H1 (cell line): ENCODE results near the gene TRAF3. TPM values are rescaled to one million over a fixed set of nuclear protein-coding genes. Genes with fewer than 3 reads are reported as not detected.

Experiments used
- CTCF ChIA-PET: fragments of 300-600 bp; sonication (Branson Sonifier 250); formaldehyde crosslinking; loops from one replicate; lab custom pipeline; 2021; ENCODE audit not compliant: partially characterized antibody; lab: Charles Lee
- POLR2A ChIA-PET: fragments of 300-600 bp; sonication (Branson Sonifier 250); formaldehyde crosslinking; loops from one replicate; lab custom pipeline; 2021; ENCODE audit warnings: inconsistent platforms; ENCODE audit not compliant: partially characterized antibody; lab: Charles Lee
- DNase-seq, 2 experiments: peaks; one replicate each; pipeline versions ENCODE4 v3.0.0 to v3.0.0-alpha.2; 2010 to 2022; ENCODE audit warnings: low spot score in 2 of 2, low read depth in 1 of 2, mixed read lengths in 1 of 2
- FAIRE-seq: peaks from 2 replicates; lab custom pipeline; 2011; peaks lifted over from hg19 to GRCh38; lab: Jason Lieb, UNC
- H2AFZ ChIP-seq: 2 replicates; pipeline ENCODE4 v1.8.1; 2012; ENCODE audit warnings: low read length, inconsistent platforms
- H2AK5ac ChIP-seq: 2 replicates; pipeline ENCODE4 v1.6.1; 2013; ENCODE audit warnings: low read depth, low read length
- H2BK120ac ChIP-seq: replicated peaks from 2 replicates; pipeline ENCODE3; 2013; ENCODE audit warnings: low read depth, low read length, inconsistent platforms
- H2BK12ac ChIP-seq: 2 replicates; pipeline ENCODE4 v1.6.1; 2013; ENCODE audit warnings: low read depth, low read length
- H2BK15ac ChIP-seq: 2 replicates; pipeline ENCODE4 v1.6.1; 2013; ENCODE audit warnings: low read length
- H2BK20ac ChIP-seq: 2 replicates; pipeline ENCODE4 v1.6.1; 2013; ENCODE audit warnings: low read length
- H2BK5ac ChIP-seq: 2 replicates; pipeline ENCODE4 v1.6.1; 2013; ENCODE audit warnings: low read depth, low read length
- H3K14ac ChIP-seq: 2 replicates; pipeline ENCODE4 v1.6.1; 2013; ENCODE audit warnings: inconsistent platforms; ENCODE audit not compliant: insufficient read length
- H3K18ac ChIP-seq: 2 replicates; pipeline ENCODE4 v1.6.1; 2013; ENCODE audit warnings: low read length; ENCODE audit errors: extremely low read depth
- H3K23ac ChIP-seq: 2 replicates; pipeline ENCODE4 v1.6.1; 2013; ENCODE audit warnings: inconsistent platforms; ENCODE audit not compliant: insufficient read length
- H3K23me2 ChIP-seq: 2 replicates; pipeline ENCODE4 v1.6.1; 2013; ENCODE audit warnings: low read depth, low read length
- H3K27ac ChIP-seq: 2 replicates; pipeline ENCODE4 v1.6.1; 2011; ENCODE audit warnings: low read depth, low read length, inconsistent platforms
- H3K27me3 ChIP-seq, 4 experiments: replicated peaks in 1 of 4; 1 replicate in 1 of 4; 2 replicates in 3 of 4; pipeline versions ENCODE4 v1.6.1 to v1.8.1; 2011 to 2013; ENCODE audit warnings: low read length in 3 of 4, mild to moderate bottlenecking in 3 of 4, inconsistent platforms in 2 of 4, mixed read lengths in 2 of 4, moderate library complexity in 1 of 4; ENCODE audit not compliant: control insufficient read depth in 3 of 4, insufficient read depth in 3 of 4; ENCODE audit errors: extremely low read depth in 1 of 4
- H3K36me3 ChIP-seq, 4 experiments: 2 replicates each; pipeline versions ENCODE4 v1.6.1 to v1.8.1; 2011 to 2013; ENCODE audit warnings: mild to moderate bottlenecking in 4 of 4, low read length in 3 of 4, moderate library complexity in 2 of 4, control low read depth in 1 of 4, inconsistent platforms in 1 of 4; ENCODE audit not compliant: insufficient read depth in 4 of 4, control insufficient read depth in 2 of 4
- H3K4ac ChIP-seq: replicated peaks from 2 replicates; pipeline ENCODE3; 2013; ENCODE audit warnings: low read length, low read depth, mixed read lengths, inconsistent platforms; ENCODE audit not compliant: insufficient read length
- H3K4me1 ChIP-seq, 4 experiments: replicated peaks in 1 of 4; 1 replicate in 1 of 4; 2 replicates in 3 of 4; pipeline versions ENCODE4 v1.6.1 to v1.8.1; 2011 to 2013; ENCODE audit warnings: low read length in 3 of 4, inconsistent platforms in 2 of 4, mixed read lengths in 1 of 4; ENCODE audit not compliant: insufficient read depth in 4 of 4, control insufficient read depth in 3 of 4
- H3K4me2 ChIP-seq, 2 experiments: 2 replicates each; pipeline versions ENCODE4 v1.6.1 to v1.8.1; 2011 to 2013; ENCODE audit warnings: low read depth in 2 of 2, low read length in 2 of 2, control low read depth in 1 of 2, inconsistent platforms in 1 of 2, mild to moderate bottlenecking in 1 of 2; ENCODE audit not compliant: insufficient read depth in 1 of 2
- H3K4me3 ChIP-seq, 4 experiments: fragments of 200-600, 300-600 bp in 1 of 4; sonication (generic), shearing (Covaris generic), sonication (Bioruptor Twin) in 1 of 4; 2 replicates each; pipeline versions ENCODE4 v1.5.1 to v1.8.1; 2011 to 2016; ENCODE audit warnings: low read length in 4 of 4, low read depth in 3 of 4, control low read depth in 2 of 4, inconsistent platforms in 2 of 4, mild to moderate bottlenecking in 2 of 4, mixed read lengths in 1 of 4, moderate library complexity in 1 of 4; ENCODE audit not compliant: insufficient read depth in 2 of 4; ENCODE audit errors: extremely low read depth in 1 of 4
- H3K56ac ChIP-seq: replicated peaks from 2 replicates; pipeline ENCODE3; 2013; ENCODE audit warnings: low read depth, mild to moderate bottlenecking, mixed read lengths, low read length, inconsistent platforms; ENCODE audit not compliant: insufficient read length
- H3K79me1 ChIP-seq: 2 replicates; pipeline ENCODE4 v1.6.1; 2013; ENCODE audit warnings: low read depth, low read length, control low read depth
- H3K79me2 ChIP-seq, 2 experiments: 2 replicates each; pipeline versions ENCODE4 v1.6.1 to v1.8.1; 2012 to 2013; ENCODE audit warnings: low read length in 2 of 2, mild to moderate bottlenecking in 2 of 2, inconsistent platforms in 1 of 2; ENCODE audit not compliant: insufficient read depth in 2 of 2, control insufficient read depth in 1 of 2
- H3K9ac ChIP-seq, 4 experiments: replicated peaks in 1 of 4; 1 replicate in 1 of 4; 2 replicates in 3 of 4; pipeline versions ENCODE4 v1.6.1 to v1.8.1; 2011 to 2013; ENCODE audit warnings: low read depth in 3 of 4, low read length in 3 of 4, control low read depth in 2 of 4, mild to moderate bottlenecking in 2 of 4, moderate library complexity in 2 of 4, inconsistent platforms in 1 of 4; ENCODE audit errors: extremely low read depth in 1 of 4
- H3K9me3 ChIP-seq, 2 experiments: 2 replicates each; pipeline versions ENCODE4 v1.6.1 to v1.8.1; 2012 to 2013; ENCODE audit warnings: mild to moderate bottlenecking in 2 of 2, moderate library complexity in 2 of 2, control low read depth in 1 of 2, inconsistent platforms in 1 of 2, low read depth in 1 of 2, low read length in 1 of 2, mixed read lengths in 1 of 2; ENCODE audit not compliant: insufficient read depth in 2 of 2
- H4K20me1 ChIP-seq, 2 experiments: replicated peaks in 1 of 2; 2 replicates each; pipeline versions ENCODE3 to v1.8.1; 2011 to 2013; ENCODE audit warnings: inconsistent platforms in 2 of 2, low read length in 2 of 2, mild to moderate bottlenecking in 1 of 2; ENCODE audit not compliant: insufficient read depth in 2 of 2, control insufficient read depth in 1 of 2
- H4K5ac ChIP-seq: 2 replicates; pipeline ENCODE4 v1.6.1; 2013; ENCODE audit warnings: low read length, low read depth, mixed read lengths, inconsistent platforms; ENCODE audit not compliant: insufficient read length
- H4K8ac ChIP-seq: 2 replicates; pipeline ENCODE4 v1.8.0; 2013; ENCODE audit warnings: mild to moderate bottlenecking, moderate library complexity, low read length, inconsistent platforms; ENCODE audit not compliant: insufficient read depth; ENCODE audit errors: extremely low read depth
- H4K91ac ChIP-seq: replicated peaks from 2 replicates; pipeline ENCODE3; 2013; ENCODE audit warnings: low read length, mixed read lengths, inconsistent platforms; ENCODE audit not compliant: insufficient read length
- KDM1A ChIP-seq: fragments of 200-600, 300-600 bp; sonication (generic); IDR thresholded peaks from 2 replicates; pipeline ENCODE4 v1.7.1; 2016; ENCODE audit warnings: mild to moderate bottlenecking, low read length, borderline replicate concordance
- NANOG ChIP-seq: IDR thresholded peaks from 2 replicates; pipeline ENCODE4 v1.6.1; 2011; ENCODE audit warnings: low read length, low read depth, mild to moderate bottlenecking, inconsistent platforms; ENCODE audit not compliant: insufficient read depth, poor library complexity, severe bottlenecking
- WGBS, 2 experiments: shearing (Covaris generic) in 1 of 2; methylation state at CpG; one replicate each; pipeline versions ENCODE4 v1.1.6 to v1.1.7; 2013 to 2015; ENCODE audit warnings: low lambda C conversion rate in 2 of 2, mixed read lengths in 2 of 2, inconsistent platforms in 1 of 2, low coverage in 1 of 2, missing lambda C conversion rate in 1 of 2; ENCODE audit not compliant: insufficient replicate concordance in 2 of 2, insufficient coverage in 1 of 2, insufficient read length in 1 of 2; ENCODE audit errors: extremely low coverage in 1 of 2, missing lambda C conversion rate in 1 of 2; 5-methylcytosine and 5-hydroxymethylcytosine counted together
- polyA plus RNA-seq, 7 experiments: library from polyadenylated mRNA; depleted of rRNA in 3 of 7; stranded (reverse) in 5 of 7; unstranded in 2 of 7; fragments of >200 nt in 5 of 7; fragments of 200-250 nt in 2 of 7; gene quantifications; 1 replicate in 5 of 7; 2 replicates in 1 of 7; 4 replicates in 1 of 7; pipeline versions ENCODE4 v1.2.1 to v1.2.3, GENCODE V29; 2011 to 2013; ENCODE audit warnings: missing spikeins in 2 of 7, mixed read lengths in 2 of 7
- total RNA-seq: library from RNA; stranded (reverse); fragmentation: NEBNext Ultra II Directional; extraction: Animal tissue kit (Norgen Biotek cat#: 25700); gene quantifications from 2 replicates; pipeline ENCODE4 v1.2.1, GENCODE V29; 2021

The TRAF3 gene
- total and polyA plus RNA-seq, 2 of the 8 experiments (the other 6 are each of a cell fraction or from before 2014, with no cell fraction given), result 5.8 to 12.1 TPM

DNA sequence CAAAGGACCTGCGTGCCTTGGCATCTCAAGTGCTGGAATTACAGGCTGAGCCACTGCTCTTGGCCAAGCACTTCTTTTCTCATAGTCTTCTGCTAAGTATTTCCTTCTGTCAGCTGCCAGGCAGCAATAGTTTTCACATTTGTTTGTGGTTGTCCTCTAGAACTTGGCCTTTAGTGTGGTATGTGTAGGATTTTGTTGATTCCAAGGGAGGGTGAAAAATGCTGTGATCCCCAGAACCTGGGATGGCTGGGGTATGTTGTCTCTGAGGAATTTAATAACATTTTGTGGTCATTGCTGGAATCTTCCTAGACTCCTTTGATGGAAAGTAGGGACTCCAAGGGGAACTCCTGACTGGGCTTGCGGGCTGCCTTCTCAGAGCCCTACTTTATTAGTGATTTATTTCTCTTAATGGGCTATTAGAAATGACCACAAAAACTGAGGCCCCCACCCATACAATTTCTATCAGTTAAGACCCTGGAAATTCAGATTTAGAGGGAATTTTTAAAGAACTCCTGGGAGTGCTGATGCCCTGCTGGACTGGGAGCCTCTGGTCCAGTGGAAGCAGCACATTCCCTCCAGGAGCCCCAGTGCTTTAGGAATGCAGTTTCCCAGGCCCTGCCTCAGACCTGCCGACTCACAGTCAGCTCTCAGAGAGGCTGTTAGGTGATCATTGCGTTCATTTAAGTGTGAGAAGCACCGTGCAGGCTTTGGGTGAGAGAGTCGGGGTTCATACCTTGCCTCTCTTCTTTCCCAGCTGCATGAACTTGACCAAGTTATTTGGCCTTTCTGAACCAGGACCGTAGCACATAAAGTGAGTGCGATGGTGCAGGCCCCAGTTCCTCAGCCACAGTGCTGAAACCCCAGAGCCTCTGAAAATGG is 22.7 kb downstream of the TRAF3 start:
- TF ChIP-seq KDM1A (no peak), NANOG (no peak)
- TF ChIP-seq, all 59 proteins: peak for 0
- Histone ChIP-seq H2BK15ac (no peak overlapping the region), H4K5ac (no peak overlapping the region), H3K36me3 (no peaks in the 10 kb centered on the region), H3K9me3 (no peaks in the 10 kb centered on the region), H3K27me3 (no peaks in the 10 kb centered on the region), H3K9ac (no peak overlapping the region), H4K20me1 (peaks cover 0 to 3% of the 10 kb centered on the region in 2 experiments), H3K79me2 (no peaks in the 10 kb centered on the region), H3K4ac (no peak overlapping the region), H3K56ac (no peak overlapping the region), H4K91ac (no peak overlapping the region), H4K8ac (no peak overlapping the region), H2AK5ac (no peak overlapping the region; the same call in 1 of the 2 replicates), H3K79me1 (peaks cover 2% of the 10 kb centered on the region; the same call in 1 of the 2 replicates), H3K4me2 (no peak overlapping the region), H3K4me3 (no peak overlapping the region), H3K14ac (no peak overlapping the region), H3K27ac (no peak overlapping the region), H2BK120ac (no peak overlapping the region), H2BK5ac (no peak overlapping the region), H3K4me1 (peaks cover 0 to 2% (median 1%) of the 10 kb centered on the region in 4 experiments; a peak in 1 of 7 replicates), H3K23ac (no peak overlapping the region), H2BK12ac (no peak overlapping the region), H3K23me2 (no peaks in the 10 kb centered on the region), H3K18ac (no peak overlapping the region), H2BK20ac (no peak overlapping the region), H2AFZ (no peak overlapping the region)
- ChIA-PET POLR2A (no interaction called here), CTCF (interaction anchor here (1.3 kb wide), 1 partner anchor 9 kb away, joined by 3 read pairs; no protein-coding TSS in a partner anchor)
- DNase-seq (no peak), FAIRE-seq (no peak)
- 81% methylated on average over 8 of the region's 8 CpGs; no CpG with 5 or more reads in 1 of the 2 experiments for WGBS, 2 experiments
